ENCODE results near the gene RASL10B.
A peak's percentile ranks its signal among the peaks of the same experiment; 100 is the strongest.

DNA sequence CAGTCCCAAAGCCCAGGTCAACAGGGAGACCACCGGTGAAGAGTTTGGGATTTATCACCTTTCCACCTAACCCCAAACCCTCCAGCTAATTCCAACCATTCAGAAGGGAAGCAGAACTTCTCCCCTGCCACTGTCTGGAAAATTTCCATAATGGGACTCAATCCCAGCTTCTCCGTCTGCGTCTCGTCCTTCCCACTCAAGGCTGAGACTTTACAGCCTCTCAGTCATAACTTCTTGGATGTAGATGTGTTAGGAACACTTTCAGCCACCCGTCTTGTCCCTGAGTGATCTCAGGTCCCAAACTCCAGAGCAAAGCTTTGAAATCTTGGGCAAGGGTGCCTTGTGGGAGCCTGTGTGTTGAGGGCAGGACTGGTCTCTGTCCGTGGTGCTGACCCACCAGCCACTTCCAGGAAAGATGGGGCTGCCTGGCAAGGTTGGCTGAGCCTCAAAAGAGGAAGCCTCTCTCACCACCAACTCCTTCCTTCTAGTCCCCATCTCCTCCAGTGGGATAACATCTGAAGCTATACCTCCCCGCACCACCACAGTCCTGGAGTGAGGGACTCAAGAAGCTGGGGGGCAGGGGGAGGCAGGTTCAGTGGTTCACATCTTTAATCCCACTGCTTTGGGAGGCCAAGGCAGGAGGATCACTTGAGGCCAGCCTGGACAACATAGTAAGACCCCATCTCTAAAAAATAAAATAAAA, 12.3 kb downstream of the RASL10B start:
- TF ChIP-seq, protein P1, sequence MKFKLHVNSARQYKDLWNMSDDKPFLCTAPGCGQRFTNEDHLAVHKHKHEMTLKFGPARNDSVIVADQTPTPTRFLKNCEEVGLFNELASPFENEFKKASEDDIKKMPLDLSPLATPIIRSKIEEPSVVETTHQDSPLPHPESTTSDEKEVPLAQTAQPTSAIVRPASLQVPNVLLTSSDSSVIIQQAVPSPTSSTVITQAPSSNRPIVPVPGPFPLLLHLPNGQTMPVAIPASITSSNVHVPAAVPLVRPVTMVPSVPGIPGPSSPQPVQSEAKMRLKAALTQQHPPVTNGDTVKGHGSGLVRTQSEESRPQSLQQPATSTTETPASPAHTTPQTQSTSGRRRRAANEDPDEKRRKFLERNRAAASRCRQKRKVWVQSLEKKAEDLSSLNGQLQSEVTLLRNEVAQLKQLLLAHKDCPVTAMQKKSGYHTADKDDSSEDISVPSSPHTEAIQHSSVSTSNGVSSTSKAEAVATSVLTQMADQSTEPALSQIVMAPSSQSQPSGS (CRISPR knock-in tag; IDR thresholded peaks at IDR 0.05; ENCODE audit: borderline replicate concordance, low read depth), result no peak
- no peak for TF ChIP-seq CREB1 (CRISPR knock-in tag; IDR thresholded peaks at IDR 0.05)
- TF ChIP-seq, protein P2, sequence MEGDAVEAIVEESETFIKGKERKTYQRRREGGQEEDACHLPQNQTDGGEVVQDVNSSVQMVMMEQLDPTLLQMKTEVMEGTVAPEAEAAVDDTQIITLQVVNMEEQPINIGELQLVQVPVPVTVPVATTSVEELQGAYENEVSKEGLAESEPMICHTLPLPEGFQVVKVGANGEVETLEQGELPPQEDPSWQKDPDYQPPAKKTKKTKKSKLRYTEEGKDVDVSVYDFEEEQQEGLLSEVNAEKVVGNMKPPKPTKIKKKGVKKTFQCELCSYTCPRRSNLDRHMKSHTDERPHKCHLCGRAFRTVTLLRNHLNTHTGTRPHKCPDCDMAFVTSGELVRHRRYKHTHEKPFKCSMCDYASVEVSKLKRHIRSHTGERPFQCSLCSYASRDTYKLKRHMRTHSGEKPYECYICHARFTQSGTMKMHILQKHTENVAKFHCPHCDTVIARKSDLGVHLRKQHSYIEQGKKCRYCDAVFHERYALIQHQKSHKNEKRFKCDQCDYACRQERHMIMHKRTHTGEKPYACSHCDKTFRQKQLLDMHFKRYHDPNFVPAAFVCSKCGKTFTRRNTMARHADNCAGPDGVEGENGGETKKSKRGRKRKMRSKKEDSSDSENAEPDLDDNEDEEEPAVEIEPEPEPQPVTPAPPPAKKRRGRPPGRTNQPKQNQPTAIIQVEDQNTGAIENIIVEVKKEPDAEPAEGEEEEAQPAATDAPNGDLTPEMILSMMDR (IDR thresholded peaks at IDR 0.05), result no peak
- no peak for TF ChIP-seq HMGA2 (CRISPR knock-in tag; IDR thresholded peaks at IDR 0.05)
- no peak for TF ChIP-seq ZBTB21 (CRISPR knock-in tag; IDR thresholded peaks at IDR 0.05; ENCODE audit: borderline replicate concordance)
- no peak for TF ChIP-seq TP53 (CRISPR knock-in tag; IDR thresholded peaks at IDR 0.05)
- 0 out of 2 replicates have a peak, but pooled peaks have one; percentile 28 for TF ChIP-seq FOXP1 (CRISPR knock-in tag; IDR thresholded peaks at IDR 0.05; ENCODE audit: borderline replicate concordance)
- TF ChIP-seq ESRRA (CRISPR knock-in tag; IDR thresholded peaks at IDR 0.05; ENCODE audit: borderline replicate concordance), result no peak
